Measurements from ENCODE around the gene EFNA1. TPM values are rescaled to one million over a fixed set of nuclear protein-coding genes. Genes with fewer than 3 reads are reported as not detected.

Gene EFNA1
- total and polyA plus RNA-seq, 2 of the 8 experiments (the other 6 are each of a cell fraction or from before 2014, with no cell fraction given) = 4.9 to 14.6 TPM

- Histone ChIP-seq H2AFZ (ENCODE audit: low read length) (no peak overlapping the region), H3K23me2 (ENCODE audit: low read depth, low read length) (no peaks in the 10 kb centered on the region), H2BK20ac (ENCODE audit: low read length) (no peak overlapping the region), H3K14ac (ENCODE audit: insufficient read length) (no peak overlapping the region), H4K91ac (replicated peaks; ENCODE audit: insufficient read length, low read length) (no peak overlapping the region), H4K20me1 (replicated peaks in 1 of 2; ENCODE audit: control insufficient read depth in 1 of 2, insufficient read depth in 2 of 2, low read length in 2 of 2) (peaks cover 0 to 4% of the 10 kb centered on the region in 2 experiments), H2AK5ac (ENCODE audit: low read depth, low read length) (no peak overlapping the region), H4K8ac (ENCODE audit: extremely low read depth, insufficient read depth, low read length) (no peak overlapping the region), H2BK5ac (ENCODE audit: low read depth, low read length) (no peak overlapping the region), H3K56ac (replicated peaks; ENCODE audit: insufficient read length, low read depth, low read length) (no peak overlapping the region), H2BK120ac (replicated peaks; ENCODE audit: low read depth, low read length) (no peak overlapping the region), H4K5ac (ENCODE audit: insufficient read length, low read depth, low read length) (no peak overlapping the region), H3K18ac (ENCODE audit: extremely low read depth, low read length) (no peak overlapping the region), H3K9ac (replicated peaks in 1 of 4; ENCODE audit: extremely low read depth in 1 of 4, low read depth in 3 of 4, low read length in 3 of 4) (no peak overlapping the region), H3K27ac (ENCODE audit: low read depth, low read length) (no peak overlapping the region), H3K4ac (replicated peaks; ENCODE audit: insufficient read length, low read depth, low read length) (no peak overlapping the region), H3K36me3 (ENCODE audit: control insufficient read depth in 2 of 4, insufficient read depth in 4 of 4, low read length in 3 of 4) (no peaks in the 10 kb centered on the region), H3K4me2 (ENCODE audit: insufficient read depth in 1 of 2, low read depth in 2 of 2, low read length in 2 of 2) (no peak overlapping the region), H3K27me3 (replicated peaks in 1 of 4; ENCODE audit: control insufficient read depth in 3 of 4, extremely low read depth in 1 of 4, insufficient read depth in 3 of 4, low read length in 3 of 4) (no peaks in the 10 kb centered on the region), H3K79me1 (ENCODE audit: low read depth, low read length) (no peaks in the 10 kb centered on the region), H3K9me3 (ENCODE audit: insufficient read depth in 2 of 2, low read depth in 1 of 2, low read length in 1 of 2) (no peaks in the 10 kb centered on the region), H2BK12ac (ENCODE audit: low read depth, low read length) (no peak overlapping the region), H3K4me1 (replicated peaks in 1 of 4; ENCODE audit: control insufficient read depth in 3 of 4, insufficient read depth in 4 of 4, low read length in 3 of 4) (no peaks in the 10 kb centered on the region), H3K79me2 (ENCODE audit: control insufficient read depth in 1 of 2, insufficient read depth in 2 of 2, low read length in 2 of 2) (no peaks in the 10 kb centered on the region), H2BK15ac (ENCODE audit: low read length) (no peak overlapping the region), H3K23ac (ENCODE audit: insufficient read length) (no peak overlapping the region), H3K4me3 (ENCODE audit: extremely low read depth in 1 of 4, insufficient read depth in 2 of 4, low read depth in 3 of 4, low read length in 4 of 4) (no peak overlapping the region)
- TF ChIP-seq POLR2AphosphoS5 (IDR thresholded peaks at IDR 0.05; ENCODE audit: low read depth, low read length) (no peak), TCF12 (IDR thresholded peaks at IDR 0.05; ENCODE audit: low read depth, low read length) (no peak)
- FAIRE-seq (no peak), DNase-seq (ENCODE audit: low read depth in 1 of 2, low spot score in 2 of 2) (no peak)
- POLR2A ChIA-PET (ENCODE audit: partially characterized antibody) = interaction anchor here (0.6 to 0.9 kb wide), 2 partner anchors 8 to 26 kb away, joined by 3 to 4 read pairs; no protein-coding TSS in a partner anchor
- WGBS, 2 experiments (ENCODE audit: extremely low coverage in 1 of 2, insufficient coverage in 1 of 2, insufficient read length in 1 of 2, insufficient replicate concordance in 2 of 2, low coverage in 1 of 2, low lambda C conversion rate in 2 of 2, missing lambda C conversion rate in 1 of 2) = 86% methylated on average over 9 of the region's 9 CpGs; no CpG with 5 or more reads in 1 of the 2 experiments
- CTCF ChIA-PET (ENCODE audit: partially characterized antibody) = interaction anchor here (1.0 to 2.9 kb wide), 2 partner anchors 12 to 22 kb away, joined by 3 to 12 read pairs; no protein-coding TSS in a partner anchor
These were observed 24.4 kb upstream of the EFNA1 start for GRCh38 chr1:155103325-155103724.

Measured in H1 (cell line).